Measurements from ENCODE around the gene PPIP5K1. TPM values are rescaled to one million over a fixed set of nuclear protein-coding genes. Genes with fewer than 3 reads are reported as not detected.
A peak's percentile ranks its signal among the peaks of the same experiment; 100 is the strongest.
"Not testable (repeated sequence)": the region's sequence is repeated elsewhere in the genome, so short reads cannot be mapped to it uniquely, and the experiment has no call there.

The PPIP5K1 gene
- total RNA-seq, 1 experiment from 2014 or later: 7.7 TPM

DNA sequence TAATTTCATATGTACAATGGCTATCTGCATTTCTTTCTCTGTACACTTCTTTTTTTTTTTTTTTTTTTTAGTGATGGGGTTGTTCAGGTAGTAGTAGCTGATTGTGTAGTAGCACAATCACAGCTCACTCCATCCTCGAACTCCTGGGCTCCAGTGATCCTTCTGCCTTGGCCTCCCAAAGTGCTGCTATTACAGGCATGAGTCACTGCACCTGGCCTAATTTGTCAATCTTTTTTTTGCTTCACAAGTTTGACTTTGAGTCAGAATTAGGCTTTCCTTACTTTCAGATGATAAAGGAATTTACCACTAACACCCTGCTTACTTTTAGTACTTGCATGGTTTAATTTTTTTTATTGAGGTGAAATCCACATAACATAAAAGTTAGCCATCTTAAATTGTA lies 44.6 kb downstream of the PPIP5K1 start:
- DNase-seq (ENCODE audit: low spot score): no peak

DNA sequence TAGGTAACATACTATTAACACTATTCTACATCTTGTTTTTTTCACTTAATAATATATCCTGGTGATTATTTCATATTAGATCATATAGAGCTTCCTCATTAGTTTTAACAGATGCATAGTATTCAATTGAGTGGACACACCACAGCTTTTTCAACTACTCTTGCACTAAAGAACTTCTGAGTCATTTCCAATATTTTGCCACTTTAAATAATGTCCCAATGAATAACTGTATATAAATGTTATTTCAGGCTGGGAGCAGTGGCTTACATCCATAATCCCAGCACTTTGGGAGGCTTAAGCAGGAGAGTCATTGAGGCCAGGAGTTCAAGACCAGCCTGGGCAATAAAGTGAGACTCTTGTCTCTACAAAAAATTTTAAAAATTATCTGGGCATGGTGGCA lies 45.7 kb downstream of the PPIP5K1 start:
- DNase-seq (ENCODE audit: low spot score): no peak

- DNase-seq (ENCODE audit: low spot score): no peak
These were observed 48.2 kb downstream of the PPIP5K1 start for GRCh38 chr15:43541785-43542184.

GRCh38 chr15:43538091-43538490 lies 51.9 kb downstream of the PPIP5K1 start:
- DNase-seq (ENCODE audit: low spot score): no peak

GRCh38 chr15:43534897-43535296 lies 55.1 kb downstream of the PPIP5K1 start:
- no peak for DNase-seq (ENCODE audit: low spot score)

- DNase-seq (ENCODE audit: low spot score): not testable (repeated sequence)
These were observed 57.2 kb downstream of the PPIP5K1 start for GRCh38 chr15:43532826-43533225.

DNA sequence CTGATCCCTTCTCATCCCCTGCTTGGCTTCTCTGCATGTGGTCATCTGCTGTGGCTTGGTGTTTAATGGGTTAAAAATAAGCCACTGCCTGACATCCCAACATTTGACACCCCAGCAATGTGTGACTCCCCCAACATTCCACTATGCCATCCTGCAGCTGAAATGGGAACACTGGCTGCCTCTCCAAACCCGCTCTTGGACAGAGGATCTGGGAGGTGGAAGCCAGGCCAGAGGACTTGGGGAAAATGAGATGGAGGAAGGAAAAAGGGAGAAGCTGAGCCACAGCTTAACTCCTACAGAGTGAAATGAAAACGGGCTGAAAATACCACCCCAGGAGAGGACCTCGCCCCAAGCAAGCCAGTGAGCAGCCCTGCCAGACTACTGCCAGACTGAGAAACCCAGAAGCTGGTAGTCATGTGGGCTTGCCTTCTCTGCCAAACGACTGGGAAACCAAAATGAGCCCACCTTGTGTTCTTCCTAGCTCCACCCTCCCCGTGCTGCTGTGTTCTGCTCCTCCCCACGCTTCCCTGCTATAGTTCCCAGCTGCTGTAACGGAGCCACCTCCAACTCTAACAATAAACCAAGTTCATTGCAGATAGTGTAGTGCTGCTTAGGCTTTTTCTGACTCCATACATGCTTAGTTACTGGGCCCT lies 58.9 kb downstream of the PPIP5K1 start:
- no peak for DNase-seq (ENCODE audit: low spot score)

DNA sequence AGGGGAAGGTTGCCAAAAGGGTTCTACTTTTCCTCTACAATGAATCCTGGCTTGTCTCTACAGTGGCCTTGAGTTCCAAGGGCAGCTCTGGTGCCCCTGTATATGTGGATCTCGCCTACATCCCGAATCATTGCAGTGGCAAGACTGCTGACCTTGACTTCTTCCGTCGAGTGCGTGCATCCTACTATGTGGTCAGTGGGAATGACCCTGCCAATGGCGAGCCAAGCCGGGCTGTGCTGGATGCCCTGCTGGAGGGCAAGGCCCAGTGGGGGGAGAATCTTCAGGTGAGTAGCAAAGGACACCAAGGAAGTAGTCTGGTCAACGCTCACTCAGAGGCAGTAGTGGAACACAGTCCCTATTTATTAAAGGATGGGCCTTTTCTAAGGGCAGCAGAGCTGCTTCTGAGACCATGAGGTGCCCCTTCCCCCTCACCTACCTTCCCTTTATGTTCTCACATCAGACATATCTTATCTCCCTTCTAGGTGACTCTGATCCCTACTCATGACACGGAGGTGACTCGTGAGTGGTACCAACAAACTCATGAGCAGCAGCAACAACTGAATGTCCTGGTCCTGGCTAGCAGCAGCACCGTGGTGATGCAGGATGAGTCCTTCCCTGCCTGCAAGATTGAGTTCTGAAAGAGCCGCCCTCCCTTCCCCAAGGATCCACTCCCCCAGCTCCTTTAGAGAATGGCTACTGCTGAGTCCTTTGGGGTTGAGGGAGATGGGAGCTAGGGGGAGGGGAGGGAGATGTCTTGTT lies 60.2 kb downstream of the PPIP5K1 start:
- DNase-seq (ENCODE audit: low spot score): no peak

DNA sequence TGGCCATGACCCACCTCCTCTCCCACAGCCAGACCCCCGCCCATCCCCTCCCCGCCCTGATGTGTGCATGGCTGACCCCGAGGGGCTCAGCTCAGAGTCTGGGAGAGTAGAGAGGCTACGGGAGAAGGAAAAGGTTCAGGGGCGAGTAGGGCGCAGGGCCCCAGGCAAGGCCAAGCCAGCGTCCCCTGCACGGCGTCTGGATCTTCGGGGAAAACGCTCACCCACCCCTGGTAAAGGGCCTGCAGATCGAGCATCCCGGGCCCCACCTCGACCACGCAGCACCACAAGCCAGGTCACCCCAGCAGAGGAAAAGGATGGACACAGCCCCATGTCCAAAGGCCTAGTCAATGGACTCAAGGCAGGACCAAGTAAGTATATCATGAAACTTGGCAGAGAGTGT lies 60.9 kb downstream of the PPIP5K1 start:
- no peak for DNase-seq (ENCODE audit: low spot score)

GRCh38 chr15:43528542-43529007 lies 61.4 kb downstream of the PPIP5K1 start:
- DNase-seq (ENCODE audit: low spot score): no peak

DNA sequence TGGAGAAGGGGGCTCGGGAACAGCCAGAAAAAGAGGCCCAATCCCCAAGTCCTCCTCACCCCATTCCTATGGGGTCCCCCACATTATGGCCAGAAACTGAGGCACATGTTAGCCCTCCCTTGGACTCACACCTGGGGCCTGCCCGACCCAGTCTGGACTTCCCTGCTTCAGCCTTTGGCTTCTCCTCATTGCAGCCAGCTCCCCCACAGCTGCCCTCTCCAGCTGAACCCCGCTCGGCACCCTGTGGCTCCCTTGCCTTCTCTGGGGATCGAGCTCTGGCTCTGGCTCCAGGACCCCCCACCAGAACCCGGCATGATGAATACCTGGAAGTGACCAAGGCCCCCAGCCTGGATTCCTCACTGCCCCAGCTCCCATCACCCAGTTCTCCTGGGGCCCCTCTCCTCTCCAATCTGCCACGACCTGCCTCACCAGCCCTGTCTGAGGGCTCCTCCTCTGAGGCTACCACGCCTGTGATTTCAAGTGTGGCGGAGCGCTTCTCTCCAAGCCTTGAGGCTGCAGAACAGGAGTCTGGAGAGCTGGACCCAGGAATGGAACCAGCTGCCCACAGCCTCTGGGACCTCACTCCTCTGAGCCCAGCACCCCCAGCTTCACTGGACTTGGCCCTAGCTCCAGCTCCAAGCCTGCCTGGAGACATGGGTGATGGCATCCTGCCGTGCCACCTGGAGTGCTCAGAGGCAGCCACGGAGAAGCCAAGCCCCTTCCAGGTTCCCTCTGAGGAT lies 62.0 kb downstream of the PPIP5K1 start:
- DNase-seq (ENCODE audit: low spot score): no peak

GRCh38 chr15:43527016-43527801 lies 62.8 kb downstream of the PPIP5K1 start:
- no peak for DNase-seq (ENCODE audit: low spot score)

- no peak for DNase-seq (ENCODE audit: low spot score)
These were observed 63.6 kb downstream of the PPIP5K1 start for GRCh38 chr15:43526261-43526930.

DNA sequence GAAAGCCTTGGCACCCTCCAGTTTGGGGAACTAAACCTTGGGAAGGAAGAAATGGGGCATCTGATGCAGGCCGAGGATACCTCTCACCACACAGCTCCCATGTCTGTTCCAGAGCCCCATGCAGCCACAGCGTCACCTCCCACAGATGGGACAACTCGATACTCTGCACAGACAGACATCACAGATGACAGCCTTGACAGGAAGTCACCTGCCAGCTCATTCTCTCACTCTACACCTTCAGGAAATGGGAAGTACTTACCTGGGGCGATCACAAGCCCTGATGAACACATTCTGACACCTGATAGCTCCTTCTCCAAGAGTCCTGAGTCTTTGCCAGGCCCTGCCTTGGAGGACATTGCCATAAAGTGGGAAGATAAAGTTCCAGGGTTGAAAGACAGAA lies 64.9 kb downstream of the PPIP5K1 start:
- DNase-seq (ENCODE audit: low spot score): no peak

GRCh38 chr15:43524254-43524845 lies 65.7 kb downstream of the PPIP5K1 start:
- no peak for DNase-seq (ENCODE audit: low spot score)

DNA sequence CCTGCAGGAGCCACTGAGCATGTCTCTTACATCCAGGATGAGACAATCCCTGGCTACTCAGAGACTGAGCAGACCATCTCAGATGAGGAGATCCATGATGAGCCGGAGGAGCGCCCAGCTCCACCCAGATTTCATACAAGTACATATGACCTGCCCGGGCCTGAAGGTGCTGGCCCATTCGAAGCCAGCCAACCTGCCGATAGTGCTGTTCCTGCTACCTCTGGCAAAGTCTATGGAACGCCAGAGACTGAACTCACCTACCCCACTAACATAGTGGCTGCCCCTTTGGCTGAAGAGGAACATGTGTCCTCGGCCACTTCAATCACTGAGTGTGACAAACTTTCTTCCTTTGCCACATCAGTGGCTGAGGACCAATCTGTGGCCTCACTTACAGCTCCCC lies 66.4 kb downstream of the PPIP5K1 start:
- DNase-seq (ENCODE audit: low spot score): no peak

DNA sequence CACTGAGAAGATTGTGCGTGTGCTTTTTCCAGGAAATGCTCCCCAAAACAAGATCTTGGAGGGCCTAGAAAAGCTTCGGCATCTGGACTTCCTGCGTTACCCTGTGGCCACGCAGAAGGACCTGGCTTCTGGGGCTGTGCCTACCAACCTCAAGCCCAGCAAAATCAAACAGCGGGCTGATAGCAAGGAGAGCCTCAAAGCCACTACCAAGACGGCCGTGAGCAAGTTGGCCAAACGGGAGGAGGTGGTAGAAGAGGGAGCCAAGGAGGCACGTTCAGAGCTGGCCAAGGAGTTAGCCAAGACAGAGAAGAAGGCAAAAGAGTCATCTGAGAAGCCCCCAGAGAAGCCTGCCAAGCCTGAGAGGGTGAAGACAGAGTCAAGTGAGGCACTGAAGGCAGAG lies 67.8 kb downstream of the PPIP5K1 start:
- DNase-seq (ENCODE audit: low spot score): no peak

DNA sequence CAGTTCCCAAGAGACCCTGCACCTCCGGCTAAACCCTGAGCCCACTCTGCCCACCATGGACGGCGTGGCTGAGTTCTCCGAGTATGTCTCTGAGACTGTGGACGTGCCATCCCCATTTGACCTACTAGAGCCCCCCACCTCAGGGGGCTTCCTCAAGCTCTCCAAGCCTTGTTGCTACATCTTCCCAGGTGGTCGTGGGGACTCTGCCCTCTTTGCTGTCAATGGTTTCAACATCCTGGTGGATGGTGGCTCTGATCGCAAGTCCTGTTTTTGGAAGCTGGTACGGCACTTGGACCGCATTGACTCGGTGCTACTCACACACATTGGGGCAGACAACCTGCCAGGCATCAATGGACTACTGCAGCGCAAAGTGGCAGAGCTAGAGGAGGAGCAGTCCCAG lies 68.6 kb downstream of the PPIP5K1 start:
- DNase-seq (ENCODE audit: low spot score): no peak

- DNase-seq (ENCODE audit: low spot score): no peak
These were observed 69.9 kb downstream of the PPIP5K1 start for GRCh38 chr15:43520138-43520537.

DNA sequence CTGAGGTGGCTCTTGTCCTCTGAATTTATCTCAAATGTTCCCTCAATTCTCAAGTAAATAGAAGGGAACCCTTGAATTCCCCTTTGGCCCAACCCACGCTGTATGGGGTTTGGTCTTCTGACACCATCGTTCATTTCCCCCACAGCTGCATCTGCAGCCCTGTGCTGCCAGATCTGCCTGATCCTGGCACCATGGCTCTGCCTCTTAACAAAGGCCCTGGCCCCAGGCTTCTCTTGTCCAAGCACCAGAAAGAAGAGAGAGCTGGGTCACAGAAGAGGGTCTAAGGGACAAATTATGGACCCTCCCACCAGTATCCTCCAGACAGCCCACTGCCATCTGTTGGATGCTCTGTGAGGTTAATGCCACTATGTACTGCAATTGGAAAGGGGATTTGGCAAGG lies 70.8 kb downstream of the PPIP5K1 start:
- no peak for DNase-seq (ENCODE audit: low spot score)

DNA sequence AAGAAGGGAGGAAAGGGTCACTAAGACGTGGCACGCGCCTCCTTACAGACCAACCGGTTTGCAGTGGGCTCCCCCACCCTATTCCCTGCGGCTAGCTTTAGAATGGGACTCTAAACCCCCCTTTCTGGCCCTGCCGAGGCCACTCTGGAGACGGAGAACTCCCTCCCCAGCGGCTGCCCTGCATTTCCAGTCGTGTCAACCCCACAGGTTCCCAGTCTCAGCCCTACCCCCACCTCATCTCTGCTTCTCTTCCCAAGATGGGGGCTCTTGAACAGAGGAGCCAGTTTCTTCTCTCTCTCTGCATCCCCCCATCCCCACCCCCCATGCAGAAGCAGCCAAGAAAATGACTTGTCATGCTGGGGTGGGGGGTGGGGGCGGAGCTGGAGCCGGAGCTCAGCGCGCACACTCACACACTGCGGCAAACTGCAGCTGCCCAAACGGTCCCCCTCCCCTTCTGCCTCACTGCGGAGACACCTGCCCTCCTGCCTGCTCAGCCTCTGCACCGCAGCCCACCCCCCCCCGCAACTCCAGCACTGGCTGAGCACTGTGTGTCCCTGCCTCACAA lies 71.7 kb downstream of the PPIP5K1 start:
- peak; percentile 37 for DNase-seq (ENCODE audit: low spot score)
